HG02642 (cell line): Measurements from ENCODE around the gene FBLL1.
"Not testable (repeated sequence)": the region's sequence is repeated elsewhere in the genome, so short reads cannot be mapped to it uniquely, and the experiment has no call there.

Experiments
- ATAC-seq: cut with Tn5 transposase; IDR thresholded peaks from one replicate; pipeline ENCODE4 v1.9.1; 2021; ENCODE audit warnings: mild to moderate bottlenecking; ENCODE audit not compliant: unreplicated experiment, poor library complexity

Gene FBLL1

GRCh38 chr5:168528521-168529373 lies at the start of gene FBLL1:
TSS of gene FBLL1 (plus strand) at chr5:168529305. CDS start at chr5:168529505, 200 bp downstream.
- no peak for ATAC-seq

GRCh38 chr5:168480601-168481000 lies 48.5 kb upstream of the FBLL1 start:
- ATAC-seq = no peak

DNA sequence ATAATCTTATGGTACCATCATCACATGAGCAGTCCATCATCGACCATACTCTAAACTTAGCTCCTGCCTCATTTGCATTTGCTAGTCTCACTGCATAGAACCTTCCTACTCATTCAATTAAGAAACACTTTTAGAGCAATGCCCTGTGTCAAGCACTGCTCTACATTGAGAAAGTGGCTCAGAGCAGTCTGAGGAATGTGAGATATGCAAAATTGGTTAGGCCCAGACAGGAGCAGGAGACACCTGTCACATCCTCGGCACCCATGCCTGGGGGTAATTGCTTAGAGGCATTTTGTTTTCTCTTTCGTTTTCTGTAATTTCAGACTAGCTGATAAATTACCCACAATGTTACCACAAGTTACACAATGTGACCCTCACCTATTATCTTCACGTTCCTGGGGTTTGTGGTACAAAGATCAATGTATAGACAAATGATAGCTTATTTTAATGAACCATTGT lies 47.7 kb upstream of the FBLL1 start:
- peak; percentile 92 for ATAC-seq

GRCh38 chr5:168482361-168482760 lies 46.7 kb upstream of the FBLL1 start:
- no peak for ATAC-seq

DNA sequence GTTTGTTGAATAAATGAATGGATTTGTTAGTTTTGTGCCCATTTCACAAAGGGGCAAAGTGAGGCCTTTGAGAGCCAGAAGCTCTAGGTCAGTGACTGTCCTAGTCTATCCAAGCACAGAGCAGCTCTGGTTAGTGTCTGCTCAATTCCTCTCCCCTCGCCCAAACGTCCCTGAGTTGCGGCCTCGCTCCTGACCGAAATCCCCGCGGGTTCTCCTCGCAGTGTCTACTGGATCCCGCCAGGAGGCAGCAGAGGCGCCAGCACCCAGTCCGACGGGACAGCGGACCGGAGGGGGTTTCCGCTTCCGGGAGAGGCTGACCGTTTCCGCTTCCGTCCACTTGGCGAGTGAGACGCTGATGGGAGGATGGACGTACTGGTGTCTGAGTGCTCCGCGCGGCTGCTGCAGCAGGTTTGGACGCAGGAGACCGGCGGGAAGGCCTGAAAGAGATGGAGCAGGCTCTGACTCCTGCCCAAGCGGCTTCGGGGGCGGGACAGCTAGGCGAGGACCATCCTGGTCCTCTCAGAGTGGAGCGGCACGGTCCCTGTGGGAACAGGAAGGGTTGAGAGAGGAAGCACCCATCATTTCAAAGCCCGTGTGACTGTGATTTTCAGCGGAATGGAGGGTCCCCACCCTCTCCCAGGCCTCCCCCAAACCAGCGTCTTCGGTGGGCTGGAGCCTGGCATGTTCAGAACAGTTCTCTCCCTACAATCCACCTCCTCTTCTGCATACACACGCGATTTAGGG lies 42.8 kb upstream of the FBLL1 start, which contains the start of gene RARS1:
TSS of gene RARS1 (plus strand) at position 336 of the 744 bp plus-strand sequence. CDS start at position 364, 28 bp downstream.
- peak; percentile 93 for ATAC-seq

DNA sequence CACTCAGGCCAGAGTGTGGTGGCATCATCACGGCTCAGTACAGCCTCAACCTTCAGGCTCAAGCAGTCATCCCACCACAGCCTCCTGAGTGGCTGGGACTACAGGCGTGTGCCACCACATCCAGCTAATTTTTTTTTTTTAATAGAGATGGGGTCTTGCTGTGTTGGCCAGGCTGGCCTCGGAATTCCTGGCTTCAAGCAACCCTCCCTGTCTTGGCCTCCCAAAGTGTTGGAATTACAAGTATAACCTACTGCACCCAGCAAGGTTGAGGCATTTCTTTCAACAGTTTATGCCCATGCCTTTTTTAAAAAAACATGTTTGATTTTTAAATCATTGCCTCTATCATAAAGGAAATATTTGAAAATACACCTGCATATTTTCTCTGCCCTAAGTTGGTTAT lies 40.0 kb upstream of the FBLL1 start:
- ATAC-seq = no peak

DNA sequence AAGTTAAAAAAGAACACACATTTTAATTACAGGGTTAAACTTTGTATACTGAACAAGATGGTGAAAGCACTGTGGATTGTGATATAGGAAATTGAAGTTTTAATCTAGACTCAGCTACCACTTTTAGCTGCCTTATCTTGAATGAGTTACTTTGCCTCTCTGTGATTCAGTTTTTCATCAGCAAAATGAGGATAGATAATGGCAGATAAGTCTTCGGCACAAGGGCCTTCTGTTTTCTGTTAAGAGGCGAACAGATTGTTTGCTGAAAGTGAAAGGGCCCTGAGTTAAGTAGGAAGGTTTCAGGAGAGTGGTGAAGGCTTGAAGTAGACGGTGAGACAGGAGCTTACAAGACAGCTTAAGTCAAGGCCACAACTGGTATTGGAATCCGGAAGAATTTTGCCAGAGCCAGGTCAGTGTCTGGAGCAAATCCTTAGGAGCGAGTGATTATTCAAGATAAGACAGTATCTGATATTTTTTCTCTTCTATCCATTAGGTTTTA lies 35.0 kb upstream of the FBLL1 start:
- ATAC-seq = no peak

DNA sequence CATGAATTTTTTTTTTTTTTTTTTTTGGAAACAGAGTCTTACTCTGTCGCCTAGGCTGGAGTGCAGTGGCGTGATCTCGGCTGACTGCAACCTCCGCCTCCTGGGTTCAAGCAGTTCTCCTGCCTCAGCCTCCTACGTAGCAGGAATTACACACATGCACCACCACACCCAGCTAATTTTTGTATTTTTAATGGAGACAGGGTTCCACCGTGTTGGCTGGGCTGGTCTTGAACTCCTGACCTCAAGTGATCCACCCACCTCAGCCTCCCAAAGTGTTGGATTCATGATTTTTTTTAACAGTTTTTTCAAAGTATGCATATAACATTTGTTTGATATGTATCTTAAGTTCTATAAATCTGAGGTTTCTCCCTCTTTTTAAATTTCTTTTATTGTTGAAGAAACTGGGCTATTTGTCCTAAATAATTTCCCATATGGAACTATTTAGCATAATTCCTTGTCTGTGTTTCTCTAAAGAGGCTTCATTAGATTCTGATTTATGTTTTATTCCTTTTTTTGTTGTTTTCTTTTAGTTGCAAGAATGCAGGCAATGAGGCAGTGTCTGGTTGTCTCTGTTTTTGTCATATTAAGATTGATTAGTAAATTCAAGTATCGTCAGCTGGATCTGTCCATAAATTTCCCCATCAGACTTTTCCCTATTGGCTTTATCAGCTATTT lies 26.4 kb upstream of the FBLL1 start:
- ATAC-seq = no peak

GRCh38 chr5:168513861-168514428 lies 15.2 kb upstream of the FBLL1 start:
- ATAC-seq = no peak

GRCh38 chr5:168525856-168526255 lies 3.2 kb upstream of the FBLL1 start:
- no peak for ATAC-seq

GRCh38 chr5:168527756-168528295 lies 1.3 kb upstream of the FBLL1 start:
- ATAC-seq = no peak

DNA sequence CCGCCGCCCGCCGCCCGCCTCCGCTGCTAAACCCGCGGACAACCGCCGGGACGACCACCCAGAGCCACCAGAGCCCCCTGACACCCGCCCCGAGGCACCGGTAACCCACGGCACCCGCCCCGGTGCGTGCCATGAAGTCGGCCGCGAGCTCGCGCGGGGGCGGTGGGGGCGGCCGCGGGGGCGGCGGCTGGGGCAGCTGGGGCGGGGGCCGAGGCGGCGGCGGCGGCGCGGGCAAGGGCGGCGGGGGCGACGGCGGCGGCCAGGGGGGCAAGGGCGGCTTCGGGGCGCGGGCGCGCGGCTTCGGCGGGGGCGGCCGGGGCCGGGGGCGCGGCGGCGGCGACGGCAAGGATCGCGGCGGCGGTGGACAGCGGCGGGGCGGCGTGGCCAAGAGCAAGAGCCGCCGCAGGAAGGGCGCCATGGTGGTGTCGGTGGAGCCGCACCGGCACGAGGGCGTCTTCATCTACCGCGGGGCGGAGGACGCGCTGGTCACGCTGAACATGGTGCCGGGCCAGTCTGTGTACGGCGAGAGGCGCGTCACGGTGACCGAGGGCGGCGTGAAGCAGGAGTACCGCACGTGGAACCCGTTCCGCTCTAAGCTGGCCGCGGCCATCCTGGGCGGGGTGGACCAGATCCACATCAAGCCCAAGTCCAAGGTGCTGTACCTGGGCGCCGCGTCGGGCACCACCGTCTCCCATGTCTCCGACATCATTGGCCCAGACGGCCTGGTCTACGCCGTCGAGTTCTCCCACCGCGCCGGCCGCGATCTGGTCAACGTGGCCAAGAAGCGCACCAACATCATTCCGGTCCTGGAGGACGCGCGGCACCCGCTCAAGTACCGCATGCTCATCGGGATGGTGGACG lies 499 bp downstream of the FBLL1 start:
- ATAC-seq = no peak

DNA sequence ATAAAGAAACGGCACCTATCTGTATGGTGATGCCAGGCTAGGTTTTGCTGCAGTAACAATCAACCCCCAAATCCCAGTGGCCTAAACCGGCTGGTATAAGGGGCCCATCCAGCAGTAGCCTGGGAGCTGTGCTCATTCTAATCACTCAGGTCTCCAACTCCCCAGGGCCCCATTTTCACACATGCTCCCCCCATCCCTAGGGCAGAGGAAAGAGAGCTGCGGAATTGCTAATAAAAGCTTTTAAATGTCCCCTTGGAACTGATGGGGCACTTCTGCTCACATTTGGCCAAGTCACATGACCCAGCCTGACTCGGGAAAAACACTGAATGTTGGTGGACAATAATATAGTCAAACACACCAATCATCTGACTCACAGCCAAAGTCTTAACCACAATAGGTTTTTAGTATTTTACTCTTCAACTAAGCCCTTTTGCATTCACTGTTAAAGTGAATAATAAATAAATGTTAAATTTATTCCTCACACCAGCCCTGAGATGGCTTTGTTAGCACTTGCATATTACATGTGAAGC lies 1.6 kb downstream of the FBLL1 start:
- ATAC-seq = no peak

- ATAC-seq = no peak
Observed at GRCh38 chr5:168531191-168531590, 2.1 kb downstream of the FBLL1 start.

DNA sequence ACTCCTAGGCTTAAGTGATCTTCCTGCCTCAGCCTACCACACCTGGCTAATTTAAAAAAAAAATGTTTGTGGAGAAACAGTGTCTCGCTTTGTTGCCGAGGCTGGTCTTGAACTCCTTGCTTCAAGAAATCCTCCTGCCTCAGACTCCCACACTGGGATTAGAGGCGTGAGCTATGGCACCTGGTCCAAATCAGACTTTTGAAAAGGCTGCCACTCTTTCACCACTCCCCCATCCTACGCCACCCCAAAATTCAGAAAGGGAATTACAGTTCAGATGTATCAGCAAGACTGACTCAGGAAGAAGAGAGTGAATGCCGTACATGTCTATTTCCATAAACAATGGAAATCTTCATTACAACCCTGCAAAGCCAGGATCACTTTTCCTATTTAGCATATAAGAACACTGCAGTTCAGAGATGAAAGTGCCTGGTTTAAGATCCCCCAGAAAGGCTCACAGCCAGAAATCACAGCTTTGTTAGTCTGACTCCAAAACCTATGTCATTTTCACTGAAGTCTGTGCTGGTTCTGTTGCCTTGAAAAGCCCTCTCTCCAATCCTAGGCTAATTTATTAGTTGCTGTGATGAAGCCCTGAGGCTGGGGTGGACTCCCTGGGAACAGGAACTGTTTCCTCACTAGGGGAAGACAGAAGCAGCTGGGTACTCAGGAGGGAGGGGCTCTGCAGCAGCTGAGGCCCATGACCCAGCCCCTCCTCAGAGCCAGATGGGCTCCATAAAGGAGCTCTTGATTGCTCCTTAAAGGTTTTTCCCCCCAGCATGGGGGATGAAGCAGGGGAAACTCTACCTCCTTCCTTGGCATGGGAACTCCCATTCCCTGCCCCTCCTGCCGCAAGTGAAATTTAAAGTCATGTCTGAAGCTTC lies 3.1 kb downstream of the FBLL1 start:
- ATAC-seq = no peak

- not testable (repeated sequence) for ATAC-seq
Observed at GRCh38 chr5:168534351-168534750, 5.2 kb downstream of the FBLL1 start.

DNA sequence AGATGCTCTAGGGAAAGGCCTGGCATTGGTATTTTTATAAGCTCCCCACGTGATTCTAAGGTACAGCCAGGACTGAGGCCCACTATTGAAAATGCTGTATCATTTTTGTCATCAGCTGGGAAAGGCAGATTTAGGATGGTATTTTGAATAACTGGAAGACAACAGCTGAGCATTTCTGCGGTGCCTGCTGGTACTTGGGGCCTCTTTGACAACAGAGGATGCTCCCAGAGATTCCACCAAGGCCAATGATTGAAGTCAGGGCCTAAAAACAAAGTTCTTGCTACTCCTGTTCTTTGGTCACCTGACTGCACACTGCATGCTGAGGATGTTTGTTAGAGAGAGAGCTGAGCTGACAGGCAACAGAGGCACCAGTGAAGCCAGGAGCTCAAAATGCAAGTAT lies 8.1 kb downstream of the FBLL1 start:
- no peak for ATAC-seq

DNA sequence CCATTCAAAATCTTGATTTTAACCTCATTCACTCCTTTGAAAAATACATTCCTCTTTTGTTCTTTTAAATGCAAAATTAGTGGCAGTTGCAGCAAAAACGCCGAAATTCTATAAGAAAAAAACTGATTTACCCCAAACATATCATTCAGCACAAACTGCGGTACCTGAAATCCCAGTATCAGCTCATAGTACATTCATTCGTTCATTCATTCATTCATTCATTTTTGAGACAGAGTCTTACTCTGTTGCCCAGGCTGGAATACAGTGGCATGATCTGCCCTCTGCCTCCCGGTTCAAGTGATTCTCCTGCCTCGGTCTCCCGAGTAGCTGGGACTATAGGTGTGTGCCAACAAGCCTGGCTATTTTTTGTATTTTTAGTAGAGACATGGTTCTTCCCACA lies 20.4 kb downstream of the FBLL1 start:
- no peak for ATAC-seq
